ENCODE results near the gene SLC22A23.

GRCh38 chr6:3310051-3310448 lies 146.8 kb downstream of the SLC22A23 start:
- TF ChIP-seq, protein P1, sequence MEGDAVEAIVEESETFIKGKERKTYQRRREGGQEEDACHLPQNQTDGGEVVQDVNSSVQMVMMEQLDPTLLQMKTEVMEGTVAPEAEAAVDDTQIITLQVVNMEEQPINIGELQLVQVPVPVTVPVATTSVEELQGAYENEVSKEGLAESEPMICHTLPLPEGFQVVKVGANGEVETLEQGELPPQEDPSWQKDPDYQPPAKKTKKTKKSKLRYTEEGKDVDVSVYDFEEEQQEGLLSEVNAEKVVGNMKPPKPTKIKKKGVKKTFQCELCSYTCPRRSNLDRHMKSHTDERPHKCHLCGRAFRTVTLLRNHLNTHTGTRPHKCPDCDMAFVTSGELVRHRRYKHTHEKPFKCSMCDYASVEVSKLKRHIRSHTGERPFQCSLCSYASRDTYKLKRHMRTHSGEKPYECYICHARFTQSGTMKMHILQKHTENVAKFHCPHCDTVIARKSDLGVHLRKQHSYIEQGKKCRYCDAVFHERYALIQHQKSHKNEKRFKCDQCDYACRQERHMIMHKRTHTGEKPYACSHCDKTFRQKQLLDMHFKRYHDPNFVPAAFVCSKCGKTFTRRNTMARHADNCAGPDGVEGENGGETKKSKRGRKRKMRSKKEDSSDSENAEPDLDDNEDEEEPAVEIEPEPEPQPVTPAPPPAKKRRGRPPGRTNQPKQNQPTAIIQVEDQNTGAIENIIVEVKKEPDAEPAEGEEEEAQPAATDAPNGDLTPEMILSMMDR (IDR thresholded peaks at IDR 0.05), result no peak
- no peak for TF ChIP-seq ZFX (IDR thresholded peaks at IDR 0.05; ENCODE audit: borderline replicate concordance)

Data from 22Rv1 (cell line).